Parathyroid adenoma (tissue), 2 donors: ENCODE measurements around the gene CSTPP1.

ENCODE experiments used
- H2AFZ ChIP-seq: fragments of 300-600 bp; sonication (generic); one replicate; pipeline ENCODE4 v1.7.0; 2017; ENCODE audit warnings: antibody characterized with exemption, mild to moderate bottlenecking
- H3K27ac ChIP-seq: fragments of 300-600 bp; sonication (generic); one replicate; pipeline ENCODE4 v1.7.0; 2017
- H3K27me3 ChIP-seq: fragments of 300-600 bp; sonication (generic); one replicate; pipeline ENCODE4 v1.7.0; 2017; ENCODE audit warnings: low read length; ENCODE audit not compliant: control insufficient read depth, insufficient read depth
- H3K36me3 ChIP-seq: fragments of 300-600 bp; sonication (generic); one replicate; pipeline ENCODE4 v1.7.0; 2017; ENCODE audit warnings: low read length; ENCODE audit not compliant: control insufficient read depth, insufficient read depth
- H3K4me1 ChIP-seq: fragments of 300-600 bp; sonication (generic); one replicate; pipeline ENCODE4 v1.7.0; 2017; ENCODE audit warnings: control low read depth
- H3K4me2 ChIP-seq: fragments of 300-600 bp; sonication (generic); one replicate; pipeline ENCODE4 v1.7.0; 2017; ENCODE audit warnings: low read length
- H3K4me3 ChIP-seq: fragments of 300-600 bp; sonication (generic); one replicate; pipeline ENCODE4 v1.7.0; 2017; ENCODE audit warnings: low read depth, low read length
- H3K79me2 ChIP-seq: fragments of 300-600 bp; sonication (generic); one replicate; pipeline ENCODE4 v1.7.0; 2017; ENCODE audit warnings: control low read depth
- H3K9ac ChIP-seq: fragments of 300-600 bp; sonication (generic); one replicate; pipeline ENCODE4 v1.7.0; 2017; ENCODE audit warnings: mild to moderate bottlenecking
- H3K9me3 ChIP-seq: fragments of 300-600 bp; sonication (generic); one replicate; pipeline ENCODE4 v1.7.0; 2017; ENCODE audit warnings: low read length; ENCODE audit not compliant: control insufficient read depth
- TF ChIP-seq, protein P1 (sequence below): fragments of 300-600 bp; sonication (generic); IDR thresholded peaks from one replicate; pipeline ENCODE4 v1.7.0; 2017; ENCODE audit warnings: antibody characterized with exemption, mild to moderate bottlenecking
- donor health status: primary hyperparathyroidism.

The CSTPP1 gene

DNA sequence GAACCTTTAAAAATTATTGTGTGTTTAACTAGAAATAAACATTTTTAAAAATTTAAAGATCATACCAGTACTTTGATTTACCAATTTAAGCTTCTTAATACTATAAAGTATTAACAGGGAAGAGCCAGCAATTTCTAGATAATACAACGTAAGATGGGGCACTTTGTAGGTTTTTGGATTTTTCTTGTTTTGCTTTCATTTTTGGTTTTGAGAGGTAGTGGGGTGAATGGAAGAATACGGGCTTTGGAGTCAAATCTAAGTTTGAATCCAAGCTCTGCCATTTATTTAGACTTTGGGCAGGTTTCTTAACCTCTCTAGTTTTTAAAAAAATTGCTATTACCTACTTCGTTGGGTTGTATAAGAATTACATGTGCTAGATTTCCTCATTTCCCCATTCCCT is 44.9 kb downstream of the CSTPP1 start:
- TF ChIP-seq, protein P1, sequence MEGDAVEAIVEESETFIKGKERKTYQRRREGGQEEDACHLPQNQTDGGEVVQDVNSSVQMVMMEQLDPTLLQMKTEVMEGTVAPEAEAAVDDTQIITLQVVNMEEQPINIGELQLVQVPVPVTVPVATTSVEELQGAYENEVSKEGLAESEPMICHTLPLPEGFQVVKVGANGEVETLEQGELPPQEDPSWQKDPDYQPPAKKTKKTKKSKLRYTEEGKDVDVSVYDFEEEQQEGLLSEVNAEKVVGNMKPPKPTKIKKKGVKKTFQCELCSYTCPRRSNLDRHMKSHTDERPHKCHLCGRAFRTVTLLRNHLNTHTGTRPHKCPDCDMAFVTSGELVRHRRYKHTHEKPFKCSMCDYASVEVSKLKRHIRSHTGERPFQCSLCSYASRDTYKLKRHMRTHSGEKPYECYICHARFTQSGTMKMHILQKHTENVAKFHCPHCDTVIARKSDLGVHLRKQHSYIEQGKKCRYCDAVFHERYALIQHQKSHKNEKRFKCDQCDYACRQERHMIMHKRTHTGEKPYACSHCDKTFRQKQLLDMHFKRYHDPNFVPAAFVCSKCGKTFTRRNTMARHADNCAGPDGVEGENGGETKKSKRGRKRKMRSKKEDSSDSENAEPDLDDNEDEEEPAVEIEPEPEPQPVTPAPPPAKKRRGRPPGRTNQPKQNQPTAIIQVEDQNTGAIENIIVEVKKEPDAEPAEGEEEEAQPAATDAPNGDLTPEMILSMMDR, result no peak
- no peak overlapping the region for H3K4me3 ChIP-seq
- no peaks in the 10 kb centered on the region for H3K36me3 ChIP-seq
- no peaks in the 10 kb centered on the region for H3K79me2 ChIP-seq
- H3K9ac ChIP-seq, result no peak overlapping the region
- H3K4me2 ChIP-seq, result no peak overlapping the region
- H3K27me3 ChIP-seq, result no peaks in the 10 kb centered on the region
- H3K27ac ChIP-seq, result no peak overlapping the region
- H3K9me3 ChIP-seq, result no peaks in the 10 kb centered on the region
- no peaks in the 10 kb centered on the region for H3K4me1 ChIP-seq
- no peak overlapping the region for H2AFZ ChIP-seq

DNA sequence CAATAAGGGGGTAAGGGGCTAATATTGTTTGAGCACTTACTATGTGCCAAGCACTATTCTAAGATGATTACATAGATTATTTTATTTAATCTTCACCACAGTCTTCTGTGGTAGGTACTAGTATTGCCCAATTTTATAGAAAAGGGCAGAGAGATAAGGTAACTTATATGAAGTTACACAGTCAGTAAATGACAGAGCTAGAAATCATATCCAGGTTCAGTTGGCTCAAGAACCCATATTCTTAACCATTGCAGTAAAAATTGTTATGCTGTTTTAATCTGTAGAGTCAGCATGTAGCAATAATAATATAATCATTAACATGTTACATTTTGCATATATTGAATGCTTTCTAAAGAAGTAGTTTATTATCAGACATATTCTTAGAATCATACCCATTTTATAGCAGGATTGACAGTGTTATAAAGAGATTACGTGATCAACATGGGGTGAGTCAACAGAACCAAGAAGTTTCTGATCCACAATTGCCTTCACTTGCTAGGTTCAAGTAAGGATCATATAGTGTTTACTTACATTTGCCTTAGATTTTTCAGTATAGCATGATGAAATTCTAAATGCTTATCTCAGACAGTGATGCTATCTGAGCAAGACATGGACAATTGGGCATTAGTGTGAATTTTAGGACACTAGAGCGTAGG is 46.4 kb downstream of the CSTPP1 start:
- H3K9ac ChIP-seq, result no peak overlapping the region

DNA sequence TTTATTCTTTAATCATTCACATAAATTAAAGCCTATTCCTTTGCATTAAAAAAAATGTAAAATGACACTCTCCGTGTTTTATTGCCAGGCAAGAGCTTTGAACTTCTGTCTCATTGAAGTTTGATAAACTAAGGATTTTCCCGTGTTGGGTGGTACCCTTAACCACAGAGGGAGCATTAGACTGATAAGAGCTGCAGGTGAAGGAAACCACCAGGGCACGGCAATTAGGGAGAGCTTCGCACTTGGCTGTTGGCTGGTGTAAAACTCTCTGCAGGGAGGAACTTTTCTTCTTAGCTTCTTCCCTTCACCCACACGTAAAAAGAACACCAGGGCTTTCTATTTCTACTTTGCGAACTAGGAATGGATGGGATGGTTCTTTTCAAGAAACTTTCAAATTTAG is 47.0 kb downstream of the CSTPP1 start:
- Histone ChIP-seq H3K27me3 (no peaks in the 10 kb centered on the region), H3K9me3 (no peaks in the 10 kb centered on the region), H2AFZ (no peak overlapping the region), H3K79me2 (no peaks in the 10 kb centered on the region), H3K9ac (no peak overlapping the region), H3K4me3 (no peak overlapping the region), H3K27ac (no peak overlapping the region), H3K36me3 (no peaks in the 10 kb centered on the region), H3K4me2 (no peak overlapping the region), H3K4me1 (no peaks in the 10 kb centered on the region)
- TF ChIP-seq, protein P1, result no peak

More for the DNA sequence above, 46.4 kb downstream of the CSTPP1 start:
- no peak overlapping the region for H3K4me3 ChIP-seq
- no peaks in the 10 kb centered on the region for H3K36me3 ChIP-seq
- no peaks in the 10 kb centered on the region for H3K27me3 ChIP-seq
- H3K9me3 ChIP-seq, result no peaks in the 10 kb centered on the region
- TF ChIP-seq, protein P1, result no peak
- no peak overlapping the region for H3K4me2 ChIP-seq
- no peak overlapping the region for H2AFZ ChIP-seq
- H3K4me1 ChIP-seq, result no peaks in the 10 kb centered on the region
- H3K79me2 ChIP-seq, result no peaks in the 10 kb centered on the region
- no peak overlapping the region for H3K27ac ChIP-seq

DNA sequence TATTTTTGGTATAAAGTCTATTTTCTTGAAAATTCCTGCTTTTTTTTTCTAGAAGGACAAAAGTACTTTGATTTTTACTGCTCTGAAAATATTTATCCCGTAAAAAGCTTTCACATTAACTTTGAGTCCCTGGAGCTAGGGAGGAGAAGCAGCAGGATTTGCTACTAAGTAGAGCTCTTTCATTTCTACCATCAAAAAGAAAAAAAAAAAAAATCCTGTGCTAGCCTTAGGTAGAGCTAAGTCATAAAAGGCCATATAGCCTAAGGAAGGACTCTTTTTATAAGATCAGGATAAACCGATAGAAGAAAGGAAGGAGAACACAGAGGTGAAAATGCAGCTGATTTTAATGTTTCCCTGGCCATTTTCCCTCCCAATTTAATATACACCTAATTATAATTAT is 48.0 kb downstream of the CSTPP1 start:
- H3K79me2 ChIP-seq, result no peaks in the 10 kb centered on the region
- H3K9me3 ChIP-seq, result no peaks in the 10 kb centered on the region
- H2AFZ ChIP-seq, result no peak overlapping the region
- no peak overlapping the region for H3K4me3 ChIP-seq
- no peak overlapping the region for H3K9ac ChIP-seq
- no peaks in the 10 kb centered on the region for H3K27me3 ChIP-seq
- no peaks in the 10 kb centered on the region for H3K36me3 ChIP-seq
- H3K27ac ChIP-seq, result no peak overlapping the region
- H3K4me1 ChIP-seq, result no peaks in the 10 kb centered on the region
- TF ChIP-seq, protein P1, result no peak
- no peak overlapping the region for H3K4me2 ChIP-seq

DNA sequence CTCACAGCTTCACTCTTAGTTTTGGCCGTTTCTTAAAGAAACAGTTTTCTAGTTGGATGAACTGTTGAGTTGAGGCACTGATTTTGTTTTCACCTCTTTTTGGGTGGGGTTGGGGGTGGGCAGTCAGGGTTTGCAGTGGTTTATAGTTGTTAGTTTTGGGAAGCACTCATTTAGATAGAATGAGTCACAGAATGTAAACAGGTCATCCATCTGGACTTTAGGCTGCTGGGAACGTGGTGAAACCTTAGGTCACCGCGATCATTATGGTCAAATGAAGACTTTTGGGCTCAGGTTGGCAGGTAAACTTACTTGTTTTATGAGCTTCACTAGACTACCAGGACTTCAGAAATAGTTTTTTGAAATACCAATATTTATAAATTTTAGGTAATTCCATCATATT is 48.4 kb downstream of the CSTPP1 start:
- H3K9me3 ChIP-seq, result no peaks in the 10 kb centered on the region
- no peak overlapping the region for H3K4me3 ChIP-seq
- TF ChIP-seq, protein P1, result no peak
- no peaks in the 10 kb centered on the region for H3K27me3 ChIP-seq
- H2AFZ ChIP-seq, result no peak overlapping the region
- no peak overlapping the region for H3K4me2 ChIP-seq
- H3K4me1 ChIP-seq, result no peaks in the 10 kb centered on the region
- H3K27ac ChIP-seq, result no peak overlapping the region
- no peak overlapping the region for H3K9ac ChIP-seq
- H3K36me3 ChIP-seq, result no peaks in the 10 kb centered on the region
- H3K79me2 ChIP-seq, result no peaks in the 10 kb centered on the region
